Measurements from ENCODE around the gene DCC. TPM values are rescaled to one million over a fixed set of nuclear protein-coding genes. Genes with fewer than 3 reads are reported as not detected.

The DCC gene
- total and polyA plus RNA-seq, 2 of the 8 experiments (the other 6 are each of a cell fraction or from before 2014, with no cell fraction given): 0.14 to 1.4 TPM

GRCh38 chr18:53551868-53552426 is 1212.0 kb downstream of the DCC start:
- no peak overlapping the region for H3K4ac ChIP-seq (replicated peaks; ENCODE audit: insufficient read length, low read depth, low read length)
- POLR2A ChIA-PET (ENCODE audit: partially characterized antibody): no interaction called here
- TF ChIP-seq ATF2 (IDR thresholded peaks at IDR 0.05; ENCODE audit: low read length): no peak
- no peak for TF ChIP-seq RAD21 (IDR thresholded peaks at IDR 0.05 in 1 of 2, conservative IDR thresholded peaks at IDR 0.05 in 1 of 2; ENCODE audit: low read depth in 2 of 2, low read length in 2 of 2)
- TF ChIP-seq TEAD4 (IDR thresholded peaks at IDR 0.05; ENCODE audit: low read depth, low read length): no peak
- TF ChIP-seq BACH1 (IDR thresholded peaks at IDR 0.05; ENCODE audit: low read length): no peak
- TF ChIP-seq RNF2 (IDR thresholded peaks at IDR 0.05; ENCODE audit: borderline replicate concordance, low read depth, low read length, missing control alignments, poor library complexity, severe bottlenecking): no peak
- no peak for TF ChIP-seq CTBP2 (IDR thresholded peaks at IDR 0.05; ENCODE audit: borderline replicate concordance, insufficient read depth, insufficient read length, low read length)
- no peak for TF ChIP-seq HDAC6 (IDR thresholded peaks at IDR 0.05; ENCODE audit: low read depth, low read length)
- no peak for TF ChIP-seq SUZ12 (IDR thresholded peaks at IDR 0.05; ENCODE audit: low read length)
- TF ChIP-seq TAF7 (optimal IDR thresholded peaks at IDR 0.05; ENCODE audit: borderline replicate concordance, low read depth, low read length): no peak
- TF ChIP-seq POLR2AphosphoS5 (IDR thresholded peaks at IDR 0.05; ENCODE audit: low read depth, low read length): no peak
- TF ChIP-seq RBBP5 (IDR thresholded peaks at IDR 0.05; ENCODE audit: borderline replicate concordance, low read depth, low read length): no peak

More at GRCh38 chr18:53551868-53552426, 1212.0 kb downstream of the DCC start:
- Histone ChIP-seq H2BK20ac (ENCODE audit: low read length) (no peak overlapping the region), H3K27me3 (replicated peaks in 1 of 4; ENCODE audit: control insufficient read depth in 3 of 4, extremely low read depth in 1 of 4, insufficient read depth in 3 of 4, low read length in 3 of 4) (no peaks in the 10 kb centered on the region), H2AFZ (ENCODE audit: low read length) (no peak overlapping the region), H4K8ac (ENCODE audit: extremely low read depth, insufficient read depth, low read length) (no peak overlapping the region), H3K9ac (replicated peaks in 1 of 4; ENCODE audit: extremely low read depth in 1 of 4, low read depth in 3 of 4, low read length in 3 of 4) (no peak overlapping the region), H3K36me3 (ENCODE audit: control insufficient read depth in 2 of 4, insufficient read depth in 4 of 4, low read length in 3 of 4) (no peaks in the 10 kb centered on the region; a peak in 1 of 8 replicates), H4K5ac (ENCODE audit: insufficient read length, low read depth, low read length) (no peak overlapping the region), H2AK5ac (ENCODE audit: low read depth, low read length) (no peak overlapping the region), H2BK5ac (ENCODE audit: low read depth, low read length) (no peak overlapping the region), H4K20me1 (replicated peaks in 1 of 2; ENCODE audit: control insufficient read depth in 1 of 2, insufficient read depth in 2 of 2, low read length in 2 of 2) (no peaks in the 10 kb centered on the region), H3K79me1 (ENCODE audit: low read depth, low read length) (no peaks in the 10 kb centered on the region), H2BK15ac (ENCODE audit: low read length) (no peak overlapping the region), H3K79me2 (ENCODE audit: control insufficient read depth in 1 of 2, insufficient read depth in 2 of 2, low read length in 2 of 2) (no peaks in the 10 kb centered on the region), H3K23me2 (ENCODE audit: low read depth, low read length) (no peaks in the 10 kb centered on the region), H3K14ac (ENCODE audit: insufficient read length) (no peak overlapping the region), H3K27ac (ENCODE audit: low read depth, low read length) (no peak overlapping the region), H3K4me2 (ENCODE audit: insufficient read depth in 1 of 2, low read depth in 2 of 2, low read length in 2 of 2) (no peak overlapping the region), H3K4me3 (ENCODE audit: extremely low read depth in 1 of 4, insufficient read depth in 2 of 4, low read depth in 3 of 4, low read length in 4 of 4) (no peak overlapping the region), H3K18ac (ENCODE audit: extremely low read depth, low read length) (no peak overlapping the region), H2BK12ac (ENCODE audit: low read depth, low read length) (no peak overlapping the region), H4K91ac (replicated peaks; ENCODE audit: insufficient read length, low read length) (no peak overlapping the region), H3K4me1 (replicated peaks in 1 of 4; ENCODE audit: control insufficient read depth in 3 of 4, insufficient read depth in 4 of 4, low read length in 3 of 4) (no peaks in the 10 kb centered on the region), H3K23ac (ENCODE audit: insufficient read length) (no peak overlapping the region), H3K9me3 (ENCODE audit: insufficient read depth in 2 of 2, low read depth in 1 of 2, low read length in 1 of 2) (peaks cover 5 to 7% of the 10 kb centered on the region in 2 experiments; a peak in 1 of 4 replicates), H2BK120ac (replicated peaks; ENCODE audit: low read depth, low read length) (no peak overlapping the region), H3K56ac (replicated peaks; ENCODE audit: insufficient read length, low read depth, low read length) (no peak overlapping the region)
- CTCF ChIA-PET (ENCODE audit: partially characterized antibody): interaction anchor here (0.8 to 1.0 kb wide), 2 partner anchors 10 to 11 kb away, joined by 3 read pairs; no protein-coding TSS in a partner anchor
- no peak for DNase-seq (ENCODE audit: low read depth in 1 of 2, low spot score in 2 of 2)
- 89% methylated on average over 8 of the region's 8 CpGs; no CpG with 5 or more reads in 1 of the 2 experiments for WGBS, 2 experiments (ENCODE audit: extremely low coverage in 1 of 2, insufficient coverage in 1 of 2, insufficient read length in 1 of 2, insufficient replicate concordance in 2 of 2, low coverage in 1 of 2, low lambda C conversion rate in 2 of 2, missing lambda C conversion rate in 1 of 2)
- FAIRE-seq: no peak

All from H1 (cell line).